GM19351 (cell line): ENCODE measurements around the gene P2RY1.
A peak's percentile ranks its signal among the peaks of the same experiment; 100 is the strongest.

ENCODE experiments used
- ATAC-seq: cut with Tn5 transposase; IDR thresholded peaks from one replicate; pipeline ENCODE4 v1.9.1; 2021; ENCODE audit warnings: mild to moderate bottlenecking, moderate library complexity; ENCODE audit not compliant: unreplicated experiment

Gene P2RY1, protein sequence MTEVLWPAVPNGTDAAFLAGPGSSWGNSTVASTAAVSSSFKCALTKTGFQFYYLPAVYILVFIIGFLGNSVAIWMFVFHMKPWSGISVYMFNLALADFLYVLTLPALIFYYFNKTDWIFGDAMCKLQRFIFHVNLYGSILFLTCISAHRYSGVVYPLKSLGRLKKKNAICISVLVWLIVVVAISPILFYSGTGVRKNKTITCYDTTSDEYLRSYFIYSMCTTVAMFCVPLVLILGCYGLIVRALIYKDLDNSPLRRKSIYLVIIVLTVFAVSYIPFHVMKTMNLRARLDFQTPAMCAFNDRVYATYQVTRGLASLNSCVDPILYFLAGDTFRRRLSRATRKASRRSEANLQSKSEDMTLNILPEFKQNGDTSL

DNA sequence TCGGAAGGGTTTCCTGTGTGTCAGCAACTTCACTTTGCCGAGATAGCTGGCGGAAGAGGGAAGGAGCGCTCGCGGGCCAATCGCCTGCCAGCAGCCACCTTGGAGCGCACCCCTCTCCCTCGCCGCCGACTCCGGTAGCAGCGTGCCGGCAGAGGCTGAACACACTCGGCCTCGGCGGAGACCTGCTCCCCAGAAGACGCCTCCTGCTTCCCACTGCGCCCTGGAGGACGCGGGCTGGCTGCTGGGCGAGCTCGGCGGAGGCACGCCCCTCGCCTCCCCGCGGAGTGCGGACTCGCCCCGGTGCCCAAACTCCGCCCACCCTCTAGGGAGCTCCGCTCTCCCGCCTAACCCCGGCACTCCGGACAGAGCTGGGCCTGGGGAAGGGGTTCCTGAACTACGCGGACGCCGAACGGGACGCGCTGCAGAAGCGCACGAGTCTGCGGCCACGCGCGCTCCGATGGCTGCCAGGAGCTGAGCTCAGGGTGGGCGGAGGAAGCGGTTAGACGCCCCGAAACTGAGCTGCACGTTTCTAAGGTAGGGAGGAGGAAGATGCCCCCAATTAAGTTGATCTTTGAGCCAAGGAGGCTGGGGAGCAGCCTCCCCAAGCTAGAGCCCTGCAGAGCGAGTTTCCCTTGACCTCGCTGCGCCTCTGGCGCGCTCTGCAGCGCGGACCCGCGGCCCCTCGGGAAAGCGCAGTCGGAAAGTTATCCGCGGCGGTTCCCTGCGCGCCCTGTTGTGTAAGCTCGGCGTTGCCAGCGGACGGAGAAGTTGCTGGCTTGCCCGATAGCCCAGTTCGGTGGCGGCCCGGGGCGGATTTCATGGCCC is at the start of gene P2RY1:
P2RY1 (plus strand) TSS at position 356 of the 825 bp plus-strand sequence. CDS start 652 bp downstream, outside the sequence.
- peak; percentile 73 for ATAC-seq

DNA sequence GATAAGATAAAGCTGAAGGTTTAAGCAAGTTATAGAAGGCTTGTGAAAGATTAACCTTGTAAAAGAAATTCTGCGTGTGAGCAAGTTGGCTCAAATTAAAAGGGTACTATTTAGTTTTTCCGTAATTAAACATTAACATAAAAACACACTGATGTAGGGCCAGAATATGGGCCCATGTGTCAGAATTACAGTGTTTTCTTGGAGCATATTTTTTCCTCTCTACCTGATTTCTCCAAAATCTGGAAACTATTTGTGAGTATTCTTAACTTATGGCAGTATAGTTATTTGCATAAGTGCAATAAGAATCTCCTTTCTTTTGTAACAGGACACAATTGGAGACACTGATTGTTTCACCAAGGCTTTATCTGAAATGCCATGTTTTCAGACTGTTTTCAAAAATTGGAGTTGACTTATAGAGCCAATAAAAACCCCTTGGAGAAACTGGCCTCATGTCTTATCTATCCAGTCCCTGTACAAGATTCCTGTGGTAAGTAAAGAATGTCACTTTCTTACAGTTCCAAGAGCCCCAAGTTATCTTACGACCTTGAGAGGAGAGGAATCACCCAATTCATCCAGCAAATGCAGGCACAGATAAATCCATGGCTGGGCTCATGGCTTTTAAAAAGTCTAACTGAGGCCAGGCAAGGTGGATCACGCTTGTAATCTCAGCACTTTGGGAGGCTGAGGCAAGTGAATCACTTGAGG is 47.8 kb upstream of the P2RY1 start:
- ATAC-seq: no peak

DNA sequence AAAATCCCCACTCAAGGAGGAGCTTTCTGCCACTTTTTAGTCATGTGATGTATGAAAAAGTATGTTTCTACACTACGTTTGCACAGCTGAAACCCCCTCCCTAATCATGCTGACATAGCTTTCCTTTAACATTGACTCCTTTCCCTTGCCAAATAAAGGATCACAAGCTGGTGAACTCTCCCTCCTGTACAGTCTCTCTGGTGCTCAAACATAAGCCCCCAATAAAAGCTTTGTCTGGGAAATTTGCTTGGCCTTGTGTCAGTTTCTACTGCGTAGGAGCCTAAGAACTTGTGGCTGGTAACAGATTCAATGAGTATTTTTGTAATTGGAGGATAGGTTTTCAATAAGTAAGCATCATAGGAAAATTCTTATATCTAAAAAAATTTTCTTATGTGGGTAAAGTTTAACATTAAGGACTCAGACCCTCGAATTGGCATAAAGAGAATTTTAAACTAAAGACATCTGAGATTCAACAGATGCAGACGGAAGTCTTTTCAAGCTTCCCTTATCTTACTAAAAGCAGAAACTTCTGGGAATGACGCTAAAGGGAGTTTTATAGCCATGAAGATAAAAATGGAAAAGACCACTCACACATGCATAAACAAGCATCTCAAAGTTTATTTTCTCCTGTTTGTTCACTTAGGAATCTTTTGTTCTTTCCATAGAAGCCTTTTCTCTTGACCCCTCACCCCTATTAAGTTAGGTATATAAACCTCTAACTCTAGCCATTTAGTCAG is 44.1 kb upstream of the P2RY1 start:
- no peak for ATAC-seq

DNA sequence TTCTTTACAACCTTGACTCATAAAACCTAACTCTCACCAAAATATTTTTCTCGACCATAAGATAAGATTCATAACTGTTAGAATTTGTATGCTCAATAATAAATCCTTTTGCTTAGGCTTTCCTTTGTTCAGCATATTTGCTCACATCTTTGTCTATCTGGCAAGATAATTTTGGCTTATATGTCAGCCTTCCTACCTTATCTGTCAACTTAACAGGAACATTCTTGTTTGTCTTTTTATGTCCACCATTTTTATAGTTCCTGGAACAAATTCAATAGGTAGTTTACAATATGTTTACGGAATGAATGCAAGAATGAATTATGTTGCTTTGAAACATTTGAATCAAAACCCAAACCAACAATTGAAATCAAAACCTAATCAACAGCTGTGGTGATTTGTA is 41.0 kb upstream of the P2RY1 start:
- no peak for ATAC-seq

DNA sequence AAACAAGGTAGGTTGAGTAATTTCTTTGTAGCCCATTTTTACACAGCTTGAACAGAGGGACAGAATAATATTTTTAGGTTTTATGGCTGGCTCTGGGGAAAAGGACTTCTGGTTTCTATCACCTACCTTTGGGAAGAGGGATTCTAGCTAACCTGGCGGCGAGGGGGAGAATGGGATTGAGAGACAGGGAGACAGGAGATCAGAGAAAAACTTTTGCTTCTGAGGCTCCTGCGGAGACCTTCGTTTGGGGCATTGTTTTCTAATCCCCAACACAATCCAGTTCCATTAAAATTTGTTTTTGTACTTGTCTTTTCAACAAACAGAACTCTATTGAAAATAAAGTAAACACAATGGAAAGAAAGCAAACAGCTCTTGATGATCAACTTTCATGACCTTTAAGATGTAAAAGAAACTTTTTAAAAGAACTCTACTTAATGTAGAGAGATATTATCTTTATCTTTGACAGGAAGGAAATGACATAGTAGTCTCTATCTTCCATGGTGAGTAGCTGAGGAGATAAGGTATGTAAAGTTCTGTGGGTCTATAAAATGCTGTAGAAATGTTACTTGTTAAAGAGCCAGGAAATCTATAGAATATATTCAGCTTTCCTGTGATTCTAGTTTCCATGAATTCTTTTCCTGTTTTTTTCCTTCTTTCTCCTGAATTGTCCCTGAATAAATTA is 37.0 kb upstream of the P2RY1 start:
- no peak for ATAC-seq

DNA sequence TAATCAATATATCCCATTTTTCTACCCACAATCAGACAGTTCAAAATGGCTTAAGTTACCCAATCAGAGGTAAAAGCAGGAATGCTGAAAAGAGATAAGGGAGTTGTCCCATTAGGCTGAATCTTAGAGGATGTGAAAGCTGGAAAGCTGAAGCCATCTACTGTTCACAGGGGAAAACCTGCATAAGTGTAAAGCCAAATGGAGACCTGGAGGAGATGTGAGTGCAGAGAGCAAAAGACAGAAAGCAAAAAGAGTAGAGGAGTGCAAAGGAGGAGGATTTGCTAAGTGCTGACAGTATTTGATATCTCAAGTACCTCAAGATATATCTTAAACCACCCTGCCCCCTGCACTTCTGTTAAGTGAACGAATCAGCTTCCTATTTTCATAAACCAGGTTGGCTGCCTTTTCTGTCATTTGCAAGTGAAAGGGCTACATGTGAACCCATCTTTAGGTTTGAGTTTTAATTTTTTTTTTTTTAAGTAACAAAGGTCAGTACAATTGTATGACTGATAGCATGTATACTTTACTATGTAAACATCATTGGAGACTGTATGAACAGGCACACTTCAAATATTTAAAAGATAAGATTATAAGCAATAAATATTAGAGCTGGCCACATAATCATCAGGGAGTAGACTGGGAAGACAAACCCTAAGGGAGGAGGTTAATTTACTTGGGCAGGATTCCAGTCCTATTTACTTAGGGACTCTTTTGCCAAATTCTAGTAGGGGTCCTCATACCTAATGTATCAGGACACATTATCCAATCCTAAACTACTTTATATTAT is 22.8 kb upstream of the P2RY1 start:
- ATAC-seq: no peak

DNA sequence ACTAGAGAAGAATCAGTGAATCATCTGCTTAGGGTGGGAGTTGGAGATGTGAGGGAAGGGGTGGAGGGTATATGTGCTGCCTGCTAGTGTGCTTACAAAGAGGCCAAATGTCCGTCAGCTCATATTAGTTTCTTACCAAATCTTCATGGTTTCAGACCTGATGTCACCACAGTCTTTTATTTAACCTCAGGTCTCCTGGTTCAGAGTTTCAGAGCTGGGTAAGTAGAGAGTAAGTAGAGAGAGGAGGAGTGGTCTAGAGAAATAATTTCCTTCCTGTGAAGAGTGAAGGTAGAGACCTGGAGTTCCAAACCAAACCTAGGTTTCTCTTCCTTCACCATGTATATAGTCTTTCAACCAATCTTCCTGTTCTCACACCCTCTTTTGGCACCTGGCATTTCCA is 17.5 kb upstream of the P2RY1 start:
- peak; percentile 89 for ATAC-seq

DNA sequence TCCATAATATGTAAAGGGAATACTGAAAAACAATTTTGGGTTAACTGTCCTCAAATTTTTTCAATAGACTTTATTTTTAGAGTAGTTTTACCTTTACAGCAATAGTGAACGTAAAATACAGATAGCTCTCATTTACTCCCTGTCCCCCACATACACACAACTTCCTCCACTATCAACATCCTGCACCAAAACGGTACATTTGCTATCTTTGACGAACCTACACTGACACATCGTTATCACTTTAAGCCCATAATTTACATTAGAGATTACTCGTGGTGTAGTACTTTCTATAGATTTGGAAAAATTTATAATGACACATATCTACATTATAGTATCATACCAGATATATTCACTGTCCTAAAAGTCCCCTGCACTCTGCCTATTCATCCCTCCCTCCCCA is 16.9 kb upstream of the P2RY1 start:
- ATAC-seq: no peak

DNA sequence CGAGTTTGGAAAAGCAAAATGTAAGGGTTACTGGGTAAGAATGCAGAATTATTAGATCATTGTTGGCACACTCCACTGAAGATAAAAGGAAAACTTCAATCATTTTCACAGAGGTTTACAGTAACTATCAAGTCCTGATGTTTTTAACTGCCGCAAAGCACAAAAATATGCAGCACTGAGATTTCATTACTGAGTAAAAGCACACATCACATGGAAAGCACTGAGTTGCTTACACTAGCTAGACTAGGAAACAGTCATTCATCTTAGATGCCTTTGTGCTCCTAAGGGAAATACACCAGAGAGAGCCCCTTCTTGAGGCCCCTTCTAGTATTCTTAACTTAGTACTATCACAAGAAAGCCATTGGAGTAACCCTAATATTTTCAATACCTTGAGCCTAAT is 11.8 kb upstream of the P2RY1 start:
- no peak for ATAC-seq

DNA sequence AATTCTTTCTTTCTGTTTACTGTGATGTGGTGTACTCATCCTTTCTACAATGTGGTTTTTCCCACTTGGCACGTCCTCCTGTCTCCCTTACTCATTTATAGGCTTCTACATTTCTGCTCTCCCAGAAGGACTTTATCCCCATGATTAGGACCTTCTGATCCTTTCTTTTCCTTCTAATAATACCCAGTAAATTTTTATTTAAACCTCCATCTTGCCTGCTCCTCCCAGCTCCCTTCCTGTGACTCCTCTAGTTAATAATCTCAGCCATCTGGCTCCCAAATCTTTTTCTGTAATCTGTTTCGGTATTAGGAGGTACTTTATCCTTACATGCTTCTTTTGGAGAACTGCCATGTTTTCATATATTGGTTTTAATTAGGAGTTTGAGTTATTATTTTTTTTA is 11.2 kb upstream of the P2RY1 start:
- no peak for ATAC-seq

DNA sequence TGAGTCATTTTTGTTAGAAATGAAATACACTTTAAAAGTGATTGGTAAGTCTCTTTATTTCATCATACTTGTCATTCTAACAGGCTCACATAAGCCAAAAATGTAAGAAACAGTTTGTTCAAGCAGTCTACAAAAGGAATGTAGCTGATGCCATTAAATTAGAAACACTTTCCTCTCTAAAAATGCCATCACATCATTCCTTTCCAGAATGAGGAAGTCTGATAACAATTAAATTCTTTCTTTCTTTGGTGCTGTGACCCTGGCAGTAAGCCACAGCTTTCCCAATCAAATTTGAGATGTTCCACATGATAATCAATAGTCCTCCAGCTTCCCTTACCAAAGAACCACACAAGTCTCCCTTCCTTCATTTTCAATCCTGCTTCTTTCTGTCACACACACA is 9.4 kb upstream of the P2RY1 start:
- no peak for ATAC-seq

DNA sequence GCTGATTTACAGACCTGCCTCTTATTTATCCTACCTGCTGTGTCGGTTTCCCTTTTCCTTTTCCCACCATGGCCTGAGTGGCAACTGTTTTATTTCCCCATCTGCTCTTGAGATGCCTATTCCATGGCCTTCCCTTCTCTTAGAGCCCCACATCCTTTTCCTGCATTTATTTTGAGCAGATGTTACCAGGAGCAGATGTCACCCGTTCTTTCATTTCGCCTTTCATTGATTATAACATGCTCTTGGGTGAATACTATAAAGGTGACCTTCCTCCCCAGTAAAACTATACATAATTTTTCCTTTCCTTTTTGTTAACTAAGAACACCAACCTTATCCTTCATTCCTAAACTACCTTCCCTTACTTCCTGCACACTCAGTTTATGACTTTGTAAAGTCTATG is 8.5 kb upstream of the P2RY1 start:
- ATAC-seq: peak; percentile 69

DNA sequence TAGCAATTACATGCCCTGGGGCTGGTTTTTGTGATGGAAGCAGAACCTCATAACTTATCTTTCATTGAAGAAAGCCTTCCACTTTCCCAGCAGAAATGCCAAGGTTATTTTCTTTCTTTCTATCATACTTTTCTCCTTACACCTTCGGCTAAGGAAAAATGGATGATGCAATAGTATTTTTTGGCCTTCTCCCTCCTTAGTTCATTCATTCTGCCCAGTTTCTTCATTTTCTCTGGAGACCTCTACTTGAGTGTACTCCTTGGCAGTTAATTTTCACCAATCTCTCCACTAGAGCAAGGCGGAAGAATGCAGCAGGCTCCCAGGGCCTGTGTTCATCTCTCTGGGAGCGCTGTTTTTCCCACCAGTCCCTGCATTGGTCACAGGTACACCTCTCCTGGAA is 7.6 kb upstream of the P2RY1 start:
- no peak for ATAC-seq

DNA sequence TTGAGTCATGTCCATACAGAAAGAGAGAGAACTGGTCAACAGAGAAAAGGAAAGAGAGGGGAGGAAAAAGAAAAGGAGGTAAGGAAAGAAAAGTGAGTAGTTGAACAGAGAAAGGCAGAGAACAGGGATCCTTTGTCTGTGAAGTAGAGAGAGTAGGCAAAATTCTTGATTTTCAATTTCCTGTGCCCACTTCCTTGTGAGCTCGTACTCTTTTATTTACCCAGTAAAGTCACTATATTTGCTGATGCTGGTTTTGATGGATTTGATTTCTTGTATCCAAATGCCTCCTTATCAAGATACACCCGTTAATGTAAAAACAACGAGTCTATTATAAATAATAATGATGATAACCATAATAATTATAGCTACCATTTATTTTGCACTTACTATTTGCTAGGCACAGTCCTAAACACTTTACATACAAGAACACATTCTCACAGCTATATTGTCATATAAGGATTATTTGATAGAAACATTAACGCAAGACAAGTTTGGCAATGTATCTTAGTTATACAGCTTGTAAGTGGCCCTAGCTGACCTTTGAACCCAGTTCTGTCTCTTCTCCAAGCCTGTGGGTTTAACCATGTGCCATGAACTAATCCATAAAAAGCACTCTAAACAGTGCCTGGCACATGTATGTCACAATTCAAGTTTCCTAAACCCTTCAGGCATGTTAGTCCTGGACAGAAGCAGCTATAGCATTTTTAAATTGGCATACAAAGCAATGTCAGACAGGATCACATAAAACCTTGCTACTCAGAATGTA is 6.7 kb upstream of the P2RY1 start:
- no peak for ATAC-seq

DNA sequence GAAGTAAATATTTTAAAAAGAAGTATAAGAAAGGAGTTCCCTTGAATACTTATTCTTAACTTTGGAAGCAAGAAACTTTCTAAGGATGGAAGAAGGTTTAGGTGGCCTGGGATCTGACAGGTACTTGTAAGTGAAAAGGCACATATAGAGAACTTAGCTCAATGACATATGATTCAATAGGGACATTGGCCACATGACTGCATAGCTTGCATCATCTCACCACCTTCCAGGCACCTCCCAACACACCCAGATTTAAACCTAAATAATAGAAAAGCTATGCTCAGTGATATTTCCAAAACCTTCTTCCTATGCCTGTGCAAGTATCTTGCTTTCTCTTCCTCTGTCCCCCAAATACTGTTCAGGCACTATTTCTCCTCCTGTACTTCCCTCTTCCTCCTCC is 4.7 kb upstream of the P2RY1 start:
- no peak for ATAC-seq

DNA sequence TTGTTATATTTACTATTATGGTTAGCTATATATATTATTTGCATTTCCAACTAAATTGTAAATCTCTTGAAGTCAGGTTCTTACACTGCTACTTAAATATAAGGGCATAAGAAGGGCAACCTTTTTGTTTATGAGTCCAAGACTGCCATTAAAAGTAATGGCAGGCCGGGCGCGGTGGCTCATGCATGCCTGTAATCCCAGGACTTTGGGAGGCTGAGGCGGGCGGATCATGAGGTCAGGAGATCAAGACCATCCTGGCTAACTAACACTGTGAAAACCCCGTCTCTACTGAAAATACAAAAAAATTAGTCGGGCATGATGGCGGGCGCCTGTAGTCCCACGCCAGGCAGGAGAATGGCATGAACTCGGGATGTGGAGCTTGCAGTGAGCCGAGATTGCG is 2.9 kb upstream of the P2RY1 start:
- ATAC-seq: no peak

DNA sequence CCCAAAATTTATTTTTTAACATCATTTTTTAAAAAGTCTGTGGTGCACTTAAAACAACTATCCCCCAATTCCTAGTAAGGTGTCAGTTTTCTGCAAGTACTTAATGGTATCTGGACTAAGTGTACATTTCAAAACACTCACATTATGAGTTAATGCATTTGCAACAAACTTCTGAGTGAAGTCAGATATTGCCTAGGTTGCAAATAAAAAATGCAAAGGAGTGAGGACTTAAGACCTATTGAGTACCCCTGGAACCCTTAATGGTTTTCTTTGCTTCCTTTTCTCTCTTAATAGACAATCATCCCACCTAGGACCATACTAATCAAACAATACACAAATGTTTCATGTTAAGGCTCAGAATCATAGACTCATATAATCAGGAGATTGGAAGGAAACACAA is 1.8 kb upstream of the P2RY1 start:
- ATAC-seq: no peak

DNA sequence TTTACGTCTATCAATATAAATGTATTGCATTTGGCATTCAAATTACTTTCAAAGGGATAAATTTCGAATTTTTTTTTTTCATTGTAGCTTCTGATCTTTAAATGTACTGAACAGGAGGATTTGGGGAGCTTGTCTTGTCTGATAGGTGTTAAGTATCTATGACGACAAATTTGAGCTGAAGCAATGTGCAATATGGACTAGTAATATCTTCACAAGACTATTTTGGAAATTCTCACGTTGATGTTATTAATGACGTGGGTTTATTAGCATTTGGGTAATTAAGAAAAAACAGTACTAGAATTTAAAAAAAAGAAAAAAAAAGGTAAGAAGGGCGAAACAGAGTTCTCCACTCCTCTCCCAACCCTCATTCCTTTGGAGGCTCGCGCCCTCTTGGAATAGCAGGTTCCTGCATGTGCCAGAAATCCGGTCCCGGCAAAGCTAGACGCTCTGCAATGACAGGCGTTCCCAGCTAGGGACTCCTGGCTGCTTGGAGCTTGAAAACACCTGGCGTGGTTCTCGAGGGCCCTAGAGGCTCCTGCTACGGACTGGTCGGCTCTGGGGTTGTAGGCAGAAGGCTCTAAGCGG is 648 bp upstream of the P2RY1 start:
- ATAC-seq: no peak
